ENCODE measurements around the gene CIDEC.

DNA sequence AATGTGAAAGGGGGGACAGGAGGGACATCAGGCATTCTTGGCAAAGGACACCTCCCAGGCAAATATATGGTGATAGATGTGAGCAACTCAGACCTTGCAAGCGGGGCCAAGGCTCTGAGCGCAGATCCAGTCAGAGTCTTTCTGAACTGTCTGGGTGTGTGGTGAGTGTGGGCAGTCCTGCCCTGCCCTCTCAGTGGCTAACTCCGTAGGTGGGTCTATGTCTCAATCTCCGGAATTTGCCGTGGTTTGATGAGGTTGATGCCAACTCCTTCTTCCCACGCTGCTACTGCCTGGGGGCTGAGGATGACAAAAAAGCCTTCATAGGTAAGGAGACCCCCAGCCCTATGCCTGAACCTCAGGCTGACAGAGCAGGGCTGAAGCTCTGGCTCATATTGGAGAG, 62.6 kb downstream of the CIDEC start:
- no peak for TF ChIP-seq POLR2A (IDR thresholded peaks at IDR 0.05)
- TF ChIP-seq, protein P1, sequence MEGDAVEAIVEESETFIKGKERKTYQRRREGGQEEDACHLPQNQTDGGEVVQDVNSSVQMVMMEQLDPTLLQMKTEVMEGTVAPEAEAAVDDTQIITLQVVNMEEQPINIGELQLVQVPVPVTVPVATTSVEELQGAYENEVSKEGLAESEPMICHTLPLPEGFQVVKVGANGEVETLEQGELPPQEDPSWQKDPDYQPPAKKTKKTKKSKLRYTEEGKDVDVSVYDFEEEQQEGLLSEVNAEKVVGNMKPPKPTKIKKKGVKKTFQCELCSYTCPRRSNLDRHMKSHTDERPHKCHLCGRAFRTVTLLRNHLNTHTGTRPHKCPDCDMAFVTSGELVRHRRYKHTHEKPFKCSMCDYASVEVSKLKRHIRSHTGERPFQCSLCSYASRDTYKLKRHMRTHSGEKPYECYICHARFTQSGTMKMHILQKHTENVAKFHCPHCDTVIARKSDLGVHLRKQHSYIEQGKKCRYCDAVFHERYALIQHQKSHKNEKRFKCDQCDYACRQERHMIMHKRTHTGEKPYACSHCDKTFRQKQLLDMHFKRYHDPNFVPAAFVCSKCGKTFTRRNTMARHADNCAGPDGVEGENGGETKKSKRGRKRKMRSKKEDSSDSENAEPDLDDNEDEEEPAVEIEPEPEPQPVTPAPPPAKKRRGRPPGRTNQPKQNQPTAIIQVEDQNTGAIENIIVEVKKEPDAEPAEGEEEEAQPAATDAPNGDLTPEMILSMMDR (IDR thresholded peaks at IDR 0.05), result no peak
- no peak for TF ChIP-seq POLR2AphosphoS5 (IDR thresholded peaks at IDR 0.05)
